ENCODE measurements around the gene PSMB2. TPM values are rescaled to one million over a fixed set of nuclear protein-coding genes. Genes with fewer than 3 reads are reported as not detected.

PSMB2 gene
- polyA plus RNA-seq, 1 donor, result 59.1 TPM

Other genes starting within 250 kb of the PSMB2 start
- gene KIAA0319L, start 84.1 kb downstream of the PSMB2 start, polyA plus RNA-seq, result 60.3 TPM
- gene NCDN, start 83.7 kb downstream of the PSMB2 start, polyA plus RNA-seq, result 11.8 TPM
- gene TFAP2E, start 68.2 kb downstream of the PSMB2 start, polyA plus RNA-seq, result 1.9 TPM
- 6.7 TPM for gene C1orf216, start 77.4 kb upstream of the PSMB2 start, polyA plus RNA-seq
- gene CLSPN, start 128.5 kb upstream of the PSMB2 start, polyA plus RNA-seq, result 6.2 TPM
- 19.9 TPM for gene AGO4, start 166.5 kb upstream of the PSMB2 start, polyA plus RNA-seq
- gene AGO1, start 241.7 kb upstream of the PSMB2 start, polyA plus RNA-seq, result 15.0 TPM